ENCODE results near the gene KCTD4. TPM values are rescaled to one million over a fixed set of nuclear protein-coding genes. Genes with fewer than 3 reads are reported as not detected.

Gene KCTD4
- total RNA-seq, 4 donors from 2014 or later = not detected

GRCh38 chr13:45206340-45206739 is 5.5 kb upstream of the KCTD4 start:
- no peak for TF ChIP-seq EP300 (IDR thresholded peaks at IDR 0.05)
- TF ChIP-seq, protein P1, sequence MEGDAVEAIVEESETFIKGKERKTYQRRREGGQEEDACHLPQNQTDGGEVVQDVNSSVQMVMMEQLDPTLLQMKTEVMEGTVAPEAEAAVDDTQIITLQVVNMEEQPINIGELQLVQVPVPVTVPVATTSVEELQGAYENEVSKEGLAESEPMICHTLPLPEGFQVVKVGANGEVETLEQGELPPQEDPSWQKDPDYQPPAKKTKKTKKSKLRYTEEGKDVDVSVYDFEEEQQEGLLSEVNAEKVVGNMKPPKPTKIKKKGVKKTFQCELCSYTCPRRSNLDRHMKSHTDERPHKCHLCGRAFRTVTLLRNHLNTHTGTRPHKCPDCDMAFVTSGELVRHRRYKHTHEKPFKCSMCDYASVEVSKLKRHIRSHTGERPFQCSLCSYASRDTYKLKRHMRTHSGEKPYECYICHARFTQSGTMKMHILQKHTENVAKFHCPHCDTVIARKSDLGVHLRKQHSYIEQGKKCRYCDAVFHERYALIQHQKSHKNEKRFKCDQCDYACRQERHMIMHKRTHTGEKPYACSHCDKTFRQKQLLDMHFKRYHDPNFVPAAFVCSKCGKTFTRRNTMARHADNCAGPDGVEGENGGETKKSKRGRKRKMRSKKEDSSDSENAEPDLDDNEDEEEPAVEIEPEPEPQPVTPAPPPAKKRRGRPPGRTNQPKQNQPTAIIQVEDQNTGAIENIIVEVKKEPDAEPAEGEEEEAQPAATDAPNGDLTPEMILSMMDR (IDR thresholded peaks at IDR 0.05) = no peak
- TF ChIP-seq POLR2AphosphoS5 (IDR thresholded peaks at IDR 0.05) = peak in 1 of 2 donors; percentile 37
- no peaks in the 10 kb centered on the region for H3K9me3 ChIP-seq
- peaks cover 0 to 11% (median 0%) of the 10 kb centered on the region in 4 donors for H3K36me3 ChIP-seq
- DNase-seq (ENCODE audit: extremely low spot score) = no peak
- peak overlapping the region; percentile 65 to 73 (median 70) for H3K27ac ChIP-seq (replicated peaks in 1 of 4)
- H3K4me3 ChIP-seq = no peak overlapping the region
- peaks cover 14 to 31% (median 27%) of the 10 kb centered on the region in 4 donors for H3K4me1 ChIP-seq
- intact Hi-C loops (cut with DNase I) = no loop called here
- H3K27me3 ChIP-seq = no peaks in the 10 kb centered on the region

DNA sequence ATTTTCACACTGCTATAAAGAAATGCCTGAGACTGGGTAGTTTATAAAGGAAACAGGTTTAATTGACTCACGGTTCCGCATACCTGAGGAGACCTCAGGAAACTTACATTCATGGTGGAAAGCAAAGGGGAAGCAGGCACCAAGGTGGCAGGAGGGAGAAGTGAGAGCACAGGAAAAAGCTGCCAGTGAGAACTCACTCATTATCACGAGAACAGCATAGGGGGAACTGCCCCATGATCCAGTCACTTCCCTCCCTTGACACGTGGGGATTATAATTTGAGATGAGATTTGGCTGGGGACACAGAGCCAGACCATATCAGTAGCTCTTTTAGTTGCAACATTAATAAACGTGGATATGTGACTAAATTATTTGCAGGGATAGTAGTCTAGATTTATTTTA is 4.3 kb upstream of the KCTD4 start:
- H3K27me3 ChIP-seq = no peaks in the 10 kb centered on the region
- H3K4me1 ChIP-seq = peaks cover 14 to 31% (median 27%) of the 10 kb centered on the region in 4 donors
- no peak overlapping the region for H3K4me3 ChIP-seq
- DNase-seq (ENCODE audit: extremely low spot score) = no peak
- no peaks in the 10 kb centered on the region for H3K9me3 ChIP-seq
- H3K36me3 ChIP-seq = peaks cover 0 to 9% (median 0%) of the 10 kb centered on the region in 4 donors
- peak overlapping the region in 1 of 4 donors; percentile 73 for H3K27ac ChIP-seq (replicated peaks in 1 of 4)
- 68% methylated on average over 5 of the region's 5 CpGs for WGBS
- intact Hi-C loops (cut with DNase I) = no loop called here
- TF ChIP-seq, protein P1 (IDR thresholded peaks at IDR 0.05) = no peak
- TF ChIP-seq POLR2AphosphoS5 (IDR thresholded peaks at IDR 0.05) (no peak), EP300 (IDR thresholded peaks at IDR 0.05) (no peak), POLR2A (IDR thresholded peaks at IDR 0.05; ENCODE audit: low read depth) (no peak)

GRCh38 chr13:45199711-45200110 is 1.1 kb downstream of the KCTD4 start:
- WGBS = 87% methylated on average over 4 of the region's 4 CpGs
- Histone ChIP-seq H3K4me3 (no peak overlapping the region), H3K9me3 (no peaks in the 10 kb centered on the region), H3K4me1 (peaks cover 0 to under 1% (median under 1%) of the 10 kb centered on the region in 4 donors), H3K27ac (replicated peaks in 1 of 4) (no peak overlapping the region), H3K27me3 (no peaks in the 10 kb centered on the region), H3K36me3 (peaks cover 0 to 5% (median 0%) of the 10 kb centered on the region in 4 donors)
- no peak for TF ChIP-seq EP300 (IDR thresholded peaks at IDR 0.05)
- no peak for TF ChIP-seq POLR2A (IDR thresholded peaks at IDR 0.05; ENCODE audit: low read depth)
- no peak for TF ChIP-seq POLR2AphosphoS5 (IDR thresholded peaks at IDR 0.05)
- TF ChIP-seq, protein P1 (IDR thresholded peaks at IDR 0.05) = no peak
- no peak for DNase-seq (ENCODE audit: extremely low spot score)
- intact Hi-C loops (cut with DNase I) = no loop called here

DNA sequence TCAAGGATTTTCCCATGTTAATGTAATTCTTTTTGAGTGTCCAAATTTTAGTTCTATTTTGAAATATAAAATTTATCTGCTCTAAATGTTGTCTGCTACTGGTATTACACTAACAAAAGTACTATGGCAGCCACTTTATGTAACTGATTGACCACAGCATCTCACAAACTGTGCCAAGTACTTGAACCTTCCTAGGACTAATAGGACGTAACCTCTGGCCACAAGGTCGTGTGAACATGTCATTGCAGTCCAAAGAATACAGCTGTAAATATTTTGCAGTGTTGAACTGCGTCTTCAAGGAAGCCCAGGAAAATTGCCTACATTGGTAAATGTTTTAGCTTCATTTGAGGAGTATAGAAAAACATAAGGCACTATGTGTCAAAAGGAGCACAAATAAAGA is 1.9 kb downstream of the KCTD4 start:
- no peaks in the 10 kb centered on the region for H3K9me3 ChIP-seq
- no peaks in the 10 kb centered on the region for H3K27me3 ChIP-seq
- intact Hi-C loops (cut with DNase I) = no loop called here
- peaks cover 0 to 5% (median 0%) of the 10 kb centered on the region in 4 donors for H3K36me3 ChIP-seq
- no peak overlapping the region for H3K4me3 ChIP-seq
- no peak overlapping the region for H3K27ac ChIP-seq (replicated peaks in 1 of 4)
- peaks cover 0 to 8% (median 2%) of the 10 kb centered on the region in 4 donors for H3K4me1 ChIP-seq
- DNase-seq (ENCODE audit: extremely low spot score) = no peak
- 81% methylated on average over 3 of the region's 3 CpGs for WGBS
- TF ChIP-seq, protein P1 (IDR thresholded peaks at IDR 0.05) = no peak

DNA sequence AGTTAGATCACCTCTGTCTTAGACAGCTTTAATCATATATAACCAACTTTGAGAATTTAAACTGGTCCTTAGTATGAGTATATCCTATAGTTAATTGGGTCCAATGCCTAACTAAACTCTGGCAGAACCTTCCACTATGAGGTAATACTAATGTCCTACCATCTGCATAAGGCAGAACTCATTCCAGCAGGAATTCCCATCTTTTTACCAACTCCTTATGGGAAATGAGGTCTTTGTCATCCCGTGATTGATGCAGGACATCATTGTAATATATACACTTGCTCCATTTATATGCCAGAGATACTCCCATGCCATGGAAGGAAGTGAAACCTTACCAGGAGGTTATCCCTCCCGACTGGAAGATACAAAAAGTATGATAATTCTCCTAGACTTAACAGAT is 2.8 kb downstream of the KCTD4 start:
- Histone ChIP-seq H3K4me3 (no peak overlapping the region), H3K36me3 (peaks cover 0 to 5% (median 0%) of the 10 kb centered on the region in 4 donors), H3K27ac (replicated peaks in 1 of 4) (no peak overlapping the region), H3K9me3 (no peaks in the 10 kb centered on the region), H3K27me3 (no peaks in the 10 kb centered on the region), H3K4me1 (peaks cover 0 to 8% (median 2%) of the 10 kb centered on the region in 4 donors)
- 84% methylated on average over 2 of the region's 2 CpGs for WGBS
- intact Hi-C loops (cut with DNase I) = no loop called here
- DNase-seq (ENCODE audit: extremely low spot score) = no peak
- TF ChIP-seq POLR2A (IDR thresholded peaks at IDR 0.05; ENCODE audit: low read depth) (no peak), POLR2AphosphoS5 (IDR thresholded peaks at IDR 0.05) (no peak), EP300 (IDR thresholded peaks at IDR 0.05) (no peak)
- TF ChIP-seq, protein P1 (IDR thresholded peaks at IDR 0.05) = no peak

Data from esophagus muscularis mucosa (tissue), 4 donors.